Ecto neural progenitor cell (in vitro differentiated cells): ENCODE measurements around the gene GID4.
"Not testable (repeated sequence)": the region's sequence is repeated elsewhere in the genome, so short reads cannot be mapped to it uniquely, and the experiment has no call there.

Experiments used
- DNase-seq: peaks from one replicate; pipeline ENCODE4 v3.0.0-alpha.2; 2018; ENCODE audit warnings: low spot score

The GID4 gene

GRCh38 chr17:18038861-18039534 is at the start of gene GID4, which contains the start of gene ATPAF2:
TSS of gene GID4 (plus strand) at chr17:18039408. CDS start at chr17:18039465, 57 bp downstream.
TSS of gene ATPAF2 (minus strand) at chr17:18039168. CDS start at chr17:18039013, 155 bp downstream.
- DNase-seq, result peak; percentile 100

GRCh38 chr17:17989618-17990017 is 49.6 kb upstream of the GID4 start:
- no peak for DNase-seq

GRCh38 chr17:17990282-17990681 is 48.9 kb upstream of the GID4 start:
- DNase-seq, result no peak

- DNase-seq, result no peak
These were observed 45.8 kb upstream of the GID4 start for GRCh38 chr17:17993366-17993765.

GRCh38 chr17:17993852-17994251 is 45.4 kb upstream of the GID4 start:
- DNase-seq, result no peak

GRCh38 chr17:17994271-17995069 is 44.7 kb upstream of the GID4 start:
- peak; percentile 80 for DNase-seq

- not testable (repeated sequence) for DNase-seq
These were observed 43.3 kb upstream of the GID4 start for GRCh38 chr17:17995887-17996286.

GRCh38 chr17:17998934-17999333 is 40.3 kb upstream of the GID4 start:
- no peak for DNase-seq

GRCh38 chr17:17999364-18000029 is 39.7 kb upstream of the GID4 start:
- no peak for DNase-seq

GRCh38 chr17:18000030-18000408 is 39.2 kb upstream of the GID4 start:
- DNase-seq, result no peak

GRCh38 chr17:18002171-18002570 is 37.0 kb upstream of the GID4 start:
- DNase-seq, result no peak

- DNase-seq, result no peak
These were observed 34.9 kb upstream of the GID4 start for GRCh38 chr17:18004345-18004744.

- no peak for DNase-seq
These were observed 34.3 kb upstream of the GID4 start for GRCh38 chr17:18004884-18005305.

GRCh38 chr17:18005496-18005895 is 33.7 kb upstream of the GID4 start:
- DNase-seq, result no peak

- peak; percentile 66 for DNase-seq
These were observed 32.5 kb upstream of the GID4 start for GRCh38 chr17:18006495-18007239.

- no peak for DNase-seq
These were observed 30.5 kb upstream of the GID4 start for GRCh38 chr17:18008496-18009268.

GRCh38 chr17:18009609-18010420 is 29.4 kb upstream of the GID4 start:
- no peak for DNase-seq

GRCh38 chr17:18011286-18011685 is 27.9 kb upstream of the GID4 start:
- no peak for DNase-seq

- no peak for DNase-seq
These were observed 25.2 kb upstream of the GID4 start for GRCh38 chr17:18014006-18014405.

- no peak for DNase-seq
These were observed 23.6 kb upstream of the GID4 start for GRCh38 chr17:18015593-18015992.
